GM12864 (cell line): ENCODE data around the gene CTIF.

Source experiments
- DNase-seq: peaks from one replicate; pipeline ENCODE4 v3.0.0-alpha.2; 2011; ENCODE audit warnings: low read depth
- H3K4me3 ChIP-seq: 2 replicates; pipeline ENCODE4 v1.5.1; 2011; ENCODE audit warnings: mild to moderate bottlenecking, low read depth, low read length, control low read depth
- CTCF ChIP-seq: IDR thresholded peaks from 2 replicates; pipeline ENCODE4 v1.5.1; 2011; ENCODE audit warnings: low read depth, mild to moderate bottlenecking, moderate library complexity, low read length, control low read depth, inconsistent platforms; ENCODE audit errors: missing control alignments

The CTIF gene

GRCh38 chr18:48702346-48703027, 163.7 kb downstream of the CTIF start:
- TF ChIP-seq CTCF: no peak
- no peak for DNase-seq
- H3K4me3 ChIP-seq: no peak overlapping the region

GRCh38 chr18:48703028-48703386, 164.2 kb downstream of the CTIF start:
- TF ChIP-seq CTCF: no peak
- no peak overlapping the region for H3K4me3 ChIP-seq
- no peak for DNase-seq

- TF ChIP-seq CTCF: no peak
- no peak for DNase-seq
- H3K4me3 ChIP-seq: no peak overlapping the region
These were observed 164.6 kb downstream of the CTIF start for GRCh38 chr18:48703418-48703817.

- H3K4me3 ChIP-seq: no peak overlapping the region
- no peak for DNase-seq
- TF ChIP-seq CTCF: no peak
These were observed 166.2 kb downstream of the CTIF start for GRCh38 chr18:48705043-48705442.

- TF ChIP-seq CTCF: no peak
- DNase-seq: no peak
- no peak overlapping the region for H3K4me3 ChIP-seq
These were observed 166.7 kb downstream of the CTIF start for GRCh38 chr18:48705531-48705930.

- no peak for DNase-seq
- TF ChIP-seq CTCF: no peak
- H3K4me3 ChIP-seq: no peak overlapping the region
These were observed 167.9 kb downstream of the CTIF start for GRCh38 chr18:48706731-48707130.

- no peak for DNase-seq
- no peak for TF ChIP-seq CTCF
- H3K4me3 ChIP-seq: no peak overlapping the region
These were observed 168.9 kb downstream of the CTIF start for GRCh38 chr18:48707636-48708296.
